Liver (tissue), 3 donors: ENCODE data around the gene MAP3K20.

Experiments used
- GABPA ChIP-seq, 2 donors: IDR thresholded peaks in 1 of 2; conservative IDR thresholded peaks in 1 of 2; 2 replicates each; pipeline ENCODE4 v1.6.1; 2016; ENCODE audit warnings: antibody characterized with exemption in 2 of 2, mild to moderate bottlenecking in 1 of 2, moderate library complexity in 1 of 2
- TF ChIP-seq, protein P1 (sequence below): fragments of 150-350 bp; IDR thresholded peaks from 2 replicates; pipeline ENCODE4 v1.5.1; 2017; ENCODE audit warnings: improper control_type of control experiment, low read depth, low read length; ENCODE audit not compliant: missing input control
- TF ChIP-seq, protein P2 (sequence below): IDR thresholded peaks from 2 replicates; pipeline ENCODE4 v1.6.1; 2016; ENCODE audit warnings: antibody characterized with exemption
- donor health status: healthy.
- donor health status: healthy.

DNA sequence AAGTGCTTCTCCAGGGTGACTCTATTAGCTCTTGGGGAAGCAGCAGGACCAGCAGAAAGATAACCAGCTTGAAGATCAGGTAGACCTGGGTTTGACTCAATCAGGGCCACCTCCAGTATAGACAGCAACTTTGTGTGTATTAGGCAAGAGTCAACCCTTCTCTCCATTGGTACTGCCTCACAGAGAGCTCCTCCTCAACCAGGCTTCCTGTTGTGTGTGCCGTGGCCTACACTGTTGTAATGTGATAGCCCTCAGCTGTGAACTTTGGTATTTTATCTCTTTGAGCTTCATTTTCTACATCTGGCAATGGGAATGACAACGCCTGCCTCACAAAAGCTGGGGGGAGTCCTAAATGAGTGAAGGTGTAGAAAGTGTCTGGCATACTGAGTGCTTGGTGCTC, 17.0 kb upstream of the MAP3K20 start:
- TF ChIP-seq, protein P1, sequence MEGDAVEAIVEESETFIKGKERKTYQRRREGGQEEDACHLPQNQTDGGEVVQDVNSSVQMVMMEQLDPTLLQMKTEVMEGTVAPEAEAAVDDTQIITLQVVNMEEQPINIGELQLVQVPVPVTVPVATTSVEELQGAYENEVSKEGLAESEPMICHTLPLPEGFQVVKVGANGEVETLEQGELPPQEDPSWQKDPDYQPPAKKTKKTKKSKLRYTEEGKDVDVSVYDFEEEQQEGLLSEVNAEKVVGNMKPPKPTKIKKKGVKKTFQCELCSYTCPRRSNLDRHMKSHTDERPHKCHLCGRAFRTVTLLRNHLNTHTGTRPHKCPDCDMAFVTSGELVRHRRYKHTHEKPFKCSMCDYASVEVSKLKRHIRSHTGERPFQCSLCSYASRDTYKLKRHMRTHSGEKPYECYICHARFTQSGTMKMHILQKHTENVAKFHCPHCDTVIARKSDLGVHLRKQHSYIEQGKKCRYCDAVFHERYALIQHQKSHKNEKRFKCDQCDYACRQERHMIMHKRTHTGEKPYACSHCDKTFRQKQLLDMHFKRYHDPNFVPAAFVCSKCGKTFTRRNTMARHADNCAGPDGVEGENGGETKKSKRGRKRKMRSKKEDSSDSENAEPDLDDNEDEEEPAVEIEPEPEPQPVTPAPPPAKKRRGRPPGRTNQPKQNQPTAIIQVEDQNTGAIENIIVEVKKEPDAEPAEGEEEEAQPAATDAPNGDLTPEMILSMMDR = no peak
- no peak for TF ChIP-seq GABPA (IDR thresholded peaks at IDR 0.05 in 1 of 2, conservative IDR thresholded peaks at IDR 0.05 in 1 of 2)
- TF ChIP-seq, protein P2, sequence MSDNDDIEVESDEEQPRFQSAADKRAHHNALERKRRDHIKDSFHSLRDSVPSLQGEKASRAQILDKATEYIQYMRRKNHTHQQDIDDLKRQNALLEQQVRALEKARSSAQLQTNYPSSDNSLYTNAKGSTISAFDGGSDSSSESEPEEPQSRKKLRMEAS = no peak
